Left hindlimb (tissue), 1 donor: ENCODE data around the gene ICA1L.
"Not testable (repeated sequence)": the region's sequence is repeated elsewhere in the genome, so short reads cannot be mapped to it uniquely, and the experiment has no call there.

Source experiments
- DNase-seq: peaks from one replicate; pipeline ENCODE4 v3.0.0-alpha.2; 2018

The ICA1L gene

GRCh38 chr2:202871300-202872141 is at the start of gene ICA1L:
Gene ICA1L (minus strand): TSS chr2:202871766. CDS start chr2:202829009, 42,757 bp downstream.
- peak; percentile 87 for DNase-seq

GRCh38 chr2:202918860-202919259 is 47.3 kb upstream of the ICA1L start:
- DNase-seq, result no peak

GRCh38 chr2:202912342-202913201 is 41.0 kb upstream of the ICA1L start:
- peak; percentile 36 for DNase-seq

GRCh38 chr2:202911512-202912341 is 40.2 kb upstream of the ICA1L start, which contains the start of the genes CARF and WDR12:
Gene CARF (plus strand): TSS chr2:202912275. CDS start chr2:202941903, 29,628 bp downstream.
Gene WDR12 (minus strand): TSS chr2:202911673. CDS start chr2:202911476, 197 bp downstream.
- peak; percentile 95 for DNase-seq

GRCh38 chr2:202911203-202911511 is 39.6 kb upstream of the ICA1L start:
- DNase-seq, result no peak

GRCh38 chr2:202910698-202911097 is 39.1 kb upstream of the ICA1L start:
- DNase-seq, result no peak

GRCh38 chr2:202910250-202910649 is 38.7 kb upstream of the ICA1L start:
- not testable (repeated sequence) for DNase-seq

- DNase-seq, result no peak
These were observed 38.0 kb upstream of the ICA1L start for GRCh38 chr2:202909394-202910192.

GRCh38 chr2:202908186-202908585 is 36.6 kb upstream of the ICA1L start:
- DNase-seq, result no peak

GRCh38 chr2:202905507-202905906 is 33.9 kb upstream of the ICA1L start:
- not testable (repeated sequence) for DNase-seq

GRCh38 chr2:202885190-202885589 is 13.6 kb upstream of the ICA1L start:
- no peak for DNase-seq

- no peak for DNase-seq
These were observed 12.6 kb upstream of the ICA1L start for GRCh38 chr2:202883987-202884675.

GRCh38 chr2:202881570-202881969 is 10.0 kb upstream of the ICA1L start:
- DNase-seq, result no peak

GRCh38 chr2:202877699-202878098 is 6.1 kb upstream of the ICA1L start:
- no peak for DNase-seq

GRCh38 chr2:202870431-202871299 is 901 bp downstream of the ICA1L start:
- DNase-seq, result peak; percentile 77

GRCh38 chr2:202861987-202862386 is 9.6 kb downstream of the ICA1L start:
- DNase-seq, result no peak

- DNase-seq, result no peak
These were observed 13.0 kb downstream of the ICA1L start for GRCh38 chr2:202858601-202859000.

GRCh38 chr2:202849343-202849742 is 22.2 kb downstream of the ICA1L start:
- not testable (repeated sequence) for DNase-seq

- DNase-seq, result no peak
These were observed 22.8 kb downstream of the ICA1L start for GRCh38 chr2:202848813-202849212.
